GM21717 (cell line): ENCODE measurements around the gene PCK2.

Experiments used
- ATAC-seq: cut with Tn5 transposase; IDR thresholded peaks from one replicate; pipeline ENCODE4 v1.9.1; 2021; ENCODE audit warnings: mild to moderate bottlenecking, moderate library complexity; ENCODE audit not compliant: unreplicated experiment

Gene PCK2

GRCh38 chr14:24150567-24150966 is 56.5 kb downstream of the PCK2 start:
- ATAC-seq, result no peak

- no peak for ATAC-seq
Measured at GRCh38 chr14:24150993-24151392, 56.9 kb downstream of the PCK2 start.

- no peak for ATAC-seq
Measured at GRCh38 chr14:24151404-24152080, 57.4 kb downstream of the PCK2 start.
